ENCODE data around the gene SH2D2A. TPM values are rescaled to one million over a fixed set of nuclear protein-coding genes. Genes with fewer than 3 reads are reported as not detected.

Gene SH2D2A
- 1.8 and 2.4 TPM in 2 replicates for total RNA-seq (2014; rRNA removed; shearing (Covaris generic))

GRCh38 chr1:156816561-156817328, at the start of gene SH2D2A:
Gene SH2D2A (minus strand): TSS chr1:156816848. CDS start chr1:156816708, 140 bp downstream.
- no peak for DNase-seq (ENCODE audit: low spot score)
- in situ Hi-C loops (cut with HindIII; ENCODE audit: low sequenced_read_pairs) = no loop called here

- in situ Hi-C loops (cut with HindIII; ENCODE audit: low sequenced_read_pairs) = no loop called here
- DNase-seq (ENCODE audit: low spot score) = no peak
Measured at GRCh38 chr1:156865865-156866248, 49.2 kb upstream of the SH2D2A start.

- in situ Hi-C loops (cut with HindIII; ENCODE audit: low sequenced_read_pairs) = no loop called here
- DNase-seq (ENCODE audit: low spot score) = no peak
Measured at GRCh38 chr1:156865258-156865657, 48.6 kb upstream of the SH2D2A start.

GRCh38 chr1:156864796-156865195, 48.1 kb upstream of the SH2D2A start:
- in situ Hi-C loops (cut with HindIII; ENCODE audit: low sequenced_read_pairs) = no loop called here
- no peak for DNase-seq (ENCODE audit: low spot score)

- in situ Hi-C loops (cut with HindIII; ENCODE audit: low sequenced_read_pairs) = no loop called here
- DNase-seq (ENCODE audit: low spot score) = no peak
Measured at GRCh38 chr1:156863631-156864030, 47.0 kb upstream of the SH2D2A start.

- no peak for DNase-seq (ENCODE audit: low spot score)
Measured at GRCh38 chr1:156862997-156863599, 46.5 kb upstream of the SH2D2A start.

GRCh38 chr1:156862584-156862983, 45.9 kb upstream of the SH2D2A start:
- no peak for DNase-seq (ENCODE audit: low spot score)
- in situ Hi-C loops (cut with HindIII; ENCODE audit: low sequenced_read_pairs) = no loop called here

More at GRCh38 chr1:156862997-156863599, 46.5 kb upstream of the SH2D2A start:
- in situ Hi-C loops (cut with HindIII; ENCODE audit: low sequenced_read_pairs) = no loop called here

GRCh38 chr1:156860628-156861423, 44.2 kb upstream of the SH2D2A start, which contains the start of gene NTRK1:
Gene NTRK1 (plus strand): TSS chr1:156860865. CDS start chr1:156860935, 70 bp downstream.
- in situ Hi-C loops (cut with HindIII; ENCODE audit: low sequenced_read_pairs) = no loop called here
- DNase-seq (ENCODE audit: low spot score) = no peak

GRCh38 chr1:156860113-156860627, 43.5 kb upstream of the SH2D2A start:
- in situ Hi-C loops (cut with HindIII; ENCODE audit: low sequenced_read_pairs) = no loop called here
- peak; percentile 58 for DNase-seq (ENCODE audit: low spot score)

- in situ Hi-C loops (cut with HindIII; ENCODE audit: low sequenced_read_pairs) = no loop called here
- peak; percentile 43 for DNase-seq (ENCODE audit: low spot score)
Measured at GRCh38 chr1:156859523-156860112, 43.0 kb upstream of the SH2D2A start.

- in situ Hi-C loops (cut with HindIII; ENCODE audit: low sequenced_read_pairs) = no loop called here
- DNase-seq (ENCODE audit: low spot score) = no peak
Measured at GRCh38 chr1:156858959-156859522, 42.4 kb upstream of the SH2D2A start, which contains the start of gene INSRR. Gene INSRR (minus strand): TSS chr1:156859117. CDS start chr1:156858621, 496 bp downstream.

- in situ Hi-C loops (cut with HindIII; ENCODE audit: low sequenced_read_pairs) = no loop called here
- DNase-seq (ENCODE audit: low spot score) = no peak
Measured at GRCh38 chr1:156858555-156858956, 41.9 kb upstream of the SH2D2A start.

- DNase-seq (ENCODE audit: low spot score) = no peak
- in situ Hi-C loops (cut with HindIII; ENCODE audit: low sequenced_read_pairs) = no loop called here
Measured at GRCh38 chr1:156857532-156857931, 40.9 kb upstream of the SH2D2A start.

- no peak for DNase-seq (ENCODE audit: low spot score)
Measured at GRCh38 chr1:156856282-156856785, 39.7 kb upstream of the SH2D2A start.

GRCh38 chr1:156854634-156855033, 38.0 kb upstream of the SH2D2A start:
- in situ Hi-C loops (cut with HindIII; ENCODE audit: low sequenced_read_pairs) = no loop called here
- DNase-seq (ENCODE audit: low spot score) = no peak

More at GRCh38 chr1:156856282-156856785, 39.7 kb upstream of the SH2D2A start:
- in situ Hi-C loops (cut with HindIII; ENCODE audit: low sequenced_read_pairs) = no loop called here

GRCh38 chr1:156853761-156854160, 37.1 kb upstream of the SH2D2A start:
- in situ Hi-C loops (cut with HindIII; ENCODE audit: low sequenced_read_pairs) = no loop called here

GRCh38 chr1:156852418-156852874, 35.8 kb upstream of the SH2D2A start:
- peak; percentile 85 for DNase-seq (ENCODE audit: low spot score)
- in situ Hi-C loops (cut with HindIII; ENCODE audit: low sequenced_read_pairs) = no loop called here

More at GRCh38 chr1:156853761-156854160, 37.1 kb upstream of the SH2D2A start:
- no peak for DNase-seq (ENCODE audit: low spot score)

GRCh38 chr1:156851779-156852417, 35.2 kb upstream of the SH2D2A start:
- peak; percentile 60 for DNase-seq (ENCODE audit: low spot score)

More at GRCh38 chr1:156851779-156852417, 35.2 kb upstream of the SH2D2A start:
- in situ Hi-C loops (cut with HindIII; ENCODE audit: low sequenced_read_pairs) = no loop called here
